SK-N-SH (cell line): Measurements from ENCODE around the gene FNDC10. TPM values are rescaled to one million over a fixed set of nuclear protein-coding genes. Genes with fewer than 3 reads are reported as not detected.

ENCODE experiments used
- CTCF ChIA-PET: fragments of 300-600, 350-600 bp; formaldehyde crosslinking; extraction: SDS; loops from one replicate; lab custom pipeline; 2021; lab: Yijun Ruan, JAX
- POLR2A ChIA-PET: fragments of 350-600 bp; sonication (Branson Sonifier 250); formaldehyde crosslinking; extraction: SDS; loops from one replicate; lab custom pipeline; 2020; ENCODE audit warnings: antibody characterized with exemption, inconsistent platforms; lab: Yijun Ruan, JAX
- DNase-seq: peaks from one replicate; pipeline ENCODE4 v3.0.0; 2012
- H2AFZ ChIP-seq: fragments of 200-600 bp; sonication (generic); 2 replicates; pipeline ENCODE4 v1.8.1; 2016; ENCODE audit warnings: antibody characterized with exemption, mild to moderate bottlenecking, low read depth
- H3F3A ChIP-seq: fragments of 200-600 bp; sonication (generic); replicated peaks from 2 replicates; pipeline ENCODE3; 2016; ENCODE audit warnings: antibody characterized with exemption, mild to moderate bottlenecking; ENCODE audit not compliant: insufficient read depth
- H3K27ac ChIP-seq, 2 experiments: fragments of 200-500 bp in 1 of 2; fragments of 200-600 bp in 1 of 2; sonication (Bioruptor generic) in 1 of 2; sonication (generic), shearing (Covaris generic) in 1 of 2; 2 replicates each; pipeline versions ENCODE4 v1.5.1 to v1.6.1; 2014 to 2016; ENCODE audit warnings: low read depth in 2 of 2, inconsistent platforms in 1 of 2, low read length in 1 of 2, mild to moderate bottlenecking in 1 of 2, mixed read lengths in 1 of 2
- H3K27me3 ChIP-seq: fragments of 200-600 bp; sonication (generic), shearing (Covaris generic); 2 replicates; pipeline ENCODE4 v1.6.1; 2016; ENCODE audit warnings: mixed run types; ENCODE audit not compliant: insufficient read depth
- H3K36me3 ChIP-seq, 2 experiments: fragments of 200-500 bp in 1 of 2; fragments of 200-600 bp in 1 of 2; sonication (Bioruptor generic) in 1 of 2; sonication (generic) in 1 of 2; replicated peaks in 1 of 2; 2 replicates each; pipeline versions ENCODE3 to v1.5.1; 2014 to 2016; ENCODE audit warnings: low read length in 1 of 2, mild to moderate bottlenecking in 1 of 2; ENCODE audit not compliant: insufficient read depth in 2 of 2, control insufficient read depth in 1 of 2
- H3K4me1 ChIP-seq, 2 experiments: fragments of 200-500 bp in 1 of 2; fragments of 200-600 bp in 1 of 2; sonication (Bioruptor generic) in 1 of 2; sonication (generic), shearing (Covaris generic) in 1 of 2; 2 replicates each; pipeline versions ENCODE4 v1.5.1 to v1.6.1; 2014 to 2016; ENCODE audit warnings: low read depth in 1 of 2, low read length in 1 of 2, mixed run types in 1 of 2; ENCODE audit not compliant: insufficient read depth in 2 of 2, control insufficient read depth in 1 of 2
- H3K4me2 ChIP-seq: fragments of 200-600 bp; sonication (generic), shearing (Covaris generic); 2 replicates; pipeline ENCODE4 v1.6.1; 2017; ENCODE audit warnings: mixed run types
- H3K4me3 ChIP-seq, 2 experiments: fragments of 200-500 bp in 1 of 2; fragments of 200-600 bp in 1 of 2; sonication (Bioruptor generic) in 1 of 2; sonication (generic), shearing (Covaris generic) in 1 of 2; 2 replicates each; pipeline versions ENCODE4 v1.5.1 to v1.8.1; 2014 to 2016; ENCODE audit warnings: low read depth in 2 of 2, inconsistent platforms in 1 of 2, low read length in 1 of 2, mild to moderate bottlenecking in 1 of 2, mixed read lengths in 1 of 2, moderate library complexity in 1 of 2
- H3K79me2 ChIP-seq: fragments of 200-600 bp; sonication (generic); 2 replicates; pipeline ENCODE4 v1.8.1; 2017; ENCODE audit warnings: mild to moderate bottlenecking; ENCODE audit not compliant: insufficient read depth
- H3K9ac ChIP-seq: fragments of 200-600 bp; sonication (generic); 2 replicates; pipeline ENCODE4 v1.6.1; 2017; ENCODE audit warnings: mixed run types
- H3K9me2 ChIP-seq: fragments of 200-600 bp; sonication (generic); 2 replicates; pipeline ENCODE4 v1.6.1; 2017; ENCODE audit warnings: mixed run types
- H3K9me3 ChIP-seq: fragments of 200-600 bp; sonication (generic); 2 replicates; pipeline ENCODE4 v1.6.1; 2017; ENCODE audit warnings: mixed run types, mild to moderate bottlenecking, moderate library complexity
- H4K20me1 ChIP-seq: fragments of 200-600 bp; sonication (generic); 2 replicates; pipeline ENCODE4 v1.6.1; 2017; ENCODE audit warnings: mild to moderate bottlenecking, mixed run types; ENCODE audit not compliant: insufficient read depth
- CHD2 ChIP-seq: fragments of 150-350 bp; IDR thresholded peaks from 2 replicates; pipeline ENCODE4 v1.6.1; 2018; ENCODE audit warnings: low read length; ENCODE audit not compliant: partially characterized antibody
- CTCF ChIP-seq: fragments of 200-600 bp; sonication (generic); IDR thresholded peaks from 2 replicates; pipeline ENCODE4 v1.6.1; 2017; ENCODE audit warnings: antibody characterized with exemption, mild to moderate bottlenecking, moderate library complexity
- EP300 ChIP-seq, 2 experiments: IDR thresholded peaks; 2 replicates each; pipeline versions ENCODE4 v1.4.0 to v1.6.1; 2012; ENCODE audit warnings: borderline replicate concordance in 1 of 2, low read depth in 1 of 2, low read length in 1 of 2
- EZH2phosphoT487 ChIP-seq: fragments of 200-600 bp; sonication (generic); IDR thresholded peaks from 2 replicates; pipeline ENCODE4 v1.6.1; 2017; ENCODE audit warnings: low read depth, mixed run types, mild to moderate bottlenecking, antibody characterized with exemption, moderate library complexity, borderline replicate concordance
- FOXM1 ChIP-seq: IDR thresholded peaks from 2 replicates; pipeline ENCODE4 v1.4.0; 2012; ENCODE audit warnings: low read depth, mild to moderate bottlenecking
- GABPA ChIP-seq: IDR thresholded peaks from 2 replicates; pipeline ENCODE4 v1.4.0; 2012; ENCODE audit warnings: low read depth, mild to moderate bottlenecking
- JUND ChIP-seq: IDR thresholded peaks from 2 replicates; pipeline ENCODE4 v1.4.0; 2012
- PBX3 ChIP-seq: IDR thresholded peaks from 2 replicates; pipeline ENCODE4; 2012
- RAD21 ChIP-seq: IDR thresholded peaks from 2 replicates; pipeline ENCODE4 v1.6.1; 2012; ENCODE audit warnings: mild to moderate bottlenecking, low read length
- REST ChIP-seq: IDR thresholded peaks from 2 replicates; pipeline ENCODE4 v1.6.1; 2012; ENCODE audit warnings: mild to moderate bottlenecking, low read depth, low read length, moderate library complexity
- RFX5 ChIP-seq: IDR thresholded peaks from 2 replicates; pipeline ENCODE4 v1.6.1; 2012; ENCODE audit warnings: mild to moderate bottlenecking, improper control_type of control experiment, low read length
- SIN3A ChIP-seq: IDR thresholded peaks from 2 replicates; pipeline ENCODE4 v1.6.1; 2012; ENCODE audit warnings: low read depth, mild to moderate bottlenecking, low read length, moderate library complexity, borderline replicate concordance
- TAF1 ChIP-seq: IDR thresholded peaks from 2 replicates; pipeline ENCODE4 v1.6.1; 2012; ENCODE audit warnings: low read depth, mild to moderate bottlenecking, low read length, moderate library complexity, borderline replicate concordance
- TEAD4 ChIP-seq: IDR thresholded peaks from 2 replicates; pipeline ENCODE4 v1.4.0; 2012; ENCODE audit warnings: mild to moderate bottlenecking, borderline replicate concordance; ENCODE audit not compliant: insufficient read depth
- USF2 ChIP-seq: fragments of 150-350 bp; IDR thresholded peaks from 2 replicates; pipeline ENCODE4 v1.6.1; 2017; ENCODE audit warnings: antibody characterized with exemption, low read length, low read depth, borderline replicate concordance
- YY1 ChIP-seq: IDR thresholded peaks from 2 replicates; pipeline ENCODE4 v1.4.0; 2012; ENCODE audit warnings: low read depth, mild to moderate bottlenecking
- WGBS: methylation state at CpG from one replicate; pipeline ENCODE4 v1.1.6; 2017; ENCODE audit warnings: low lambda C conversion rate; 5-methylcytosine and 5-hydroxymethylcytosine counted together
- polyA plus RNA-seq, 3 experiments: library from polyadenylated mRNA; depleted of rRNA; stranded (reverse); fragments of >200 nt; gene quantifications; 2 replicates each; pipeline ENCODE4 v1.2.3, GENCODE V29; 2012

FNDC10 gene
- polyA plus RNA-seq, 1 of the 3 experiments (the other 2 are of a cell fraction), result 6.7 TPM

GRCh38 chr1:1625824-1626206 lies 25.9 kb upstream of the FNDC10 start:
- TF ChIP-seq EZH2phosphoT487 (no peak), YY1 (no peak), SIN3A (no peak), RAD21 (no peak), FOXM1 (no peak), CHD2 (no peak), TEAD4 (no peak), JUND (no peak), GABPA (no peak), PBX3 (no peak), EP300 (IDR thresholded peaks at IDR 0.05; ENCODE audit: borderline replicate concordance in 1 of 2, low read depth in 1 of 2, low read length in 1 of 2) (no peak), USF2 (no peak), TAF1 (no peak), RFX5 (no peak), REST (no peak), CTCF (no peak)
- Histone ChIP-seq H3K9me3 (no peaks in the 10 kb centered on the region), H3K27ac (no peak overlapping the region), H4K20me1 (no peaks in the 10 kb centered on the region), H2AFZ (no peak overlapping the region), H3K36me3 (peaks cover 0 to 5% of the 10 kb centered on the region in 2 experiments), H3K4me2 (no peak overlapping the region), H3F3A (no peaks in the 10 kb centered on the region), H3K4me1 (no peaks in the 10 kb centered on the region; a peak in 1 of 4 replicates), H3K9ac (no peak overlapping the region), H3K4me3 (no peak overlapping the region), H3K27me3 (no peaks in the 10 kb centered on the region), H3K79me2 (no peaks in the 10 kb centered on the region), H3K9me2 (no peaks in the 10 kb centered on the region)
- CTCF ChIA-PET, result no interaction called here
- no peak for DNase-seq
- POLR2A ChIA-PET, result interaction anchor here (0.6 kb wide), 1 partner anchor 258 kb away, joined by 3 read pairs; no protein-coding TSS in a partner anchor
- WGBS, result 91% methylated on average over 7 of the region's 8 CpGs
